ENCODE results near the gene ADGRL3. TPM values are rescaled to one million over a fixed set of nuclear protein-coding genes. Genes with fewer than 3 reads are reported as not detected.

Gene ADGRL3
- total RNA-seq, 4 donors from 2014 or later, result 6.5 to 19.0 (median 14.0) TPM

DNA sequence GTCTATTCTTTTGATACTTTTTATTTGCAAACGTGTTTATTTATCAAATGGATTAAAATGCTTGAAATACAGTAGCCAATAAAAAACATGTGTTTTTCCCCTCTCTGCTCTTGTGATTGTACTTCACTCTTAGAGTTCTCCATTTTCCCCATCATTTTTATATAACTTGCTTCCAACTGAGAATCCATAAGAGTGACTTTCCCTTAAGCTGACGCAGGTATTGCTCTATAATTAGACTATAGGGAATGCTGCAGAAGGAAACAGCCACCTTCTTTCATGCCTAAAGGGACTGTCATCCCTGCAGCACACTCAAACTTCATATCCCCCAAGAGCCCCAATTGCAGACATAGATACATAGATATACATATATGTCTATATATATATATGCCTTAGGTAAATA is 456.9 kb downstream of the ADGRL3 start:
- H3K27me3 ChIP-seq, result no peaks in the 10 kb centered on the region
- no peaks in the 10 kb centered on the region for H3K4me1 ChIP-seq
- WGBS, result 67% methylated on average over 2 of the region's 2 CpGs
- no peaks in the 10 kb centered on the region for H3K9me3 ChIP-seq
- TF ChIP-seq, protein P1, sequence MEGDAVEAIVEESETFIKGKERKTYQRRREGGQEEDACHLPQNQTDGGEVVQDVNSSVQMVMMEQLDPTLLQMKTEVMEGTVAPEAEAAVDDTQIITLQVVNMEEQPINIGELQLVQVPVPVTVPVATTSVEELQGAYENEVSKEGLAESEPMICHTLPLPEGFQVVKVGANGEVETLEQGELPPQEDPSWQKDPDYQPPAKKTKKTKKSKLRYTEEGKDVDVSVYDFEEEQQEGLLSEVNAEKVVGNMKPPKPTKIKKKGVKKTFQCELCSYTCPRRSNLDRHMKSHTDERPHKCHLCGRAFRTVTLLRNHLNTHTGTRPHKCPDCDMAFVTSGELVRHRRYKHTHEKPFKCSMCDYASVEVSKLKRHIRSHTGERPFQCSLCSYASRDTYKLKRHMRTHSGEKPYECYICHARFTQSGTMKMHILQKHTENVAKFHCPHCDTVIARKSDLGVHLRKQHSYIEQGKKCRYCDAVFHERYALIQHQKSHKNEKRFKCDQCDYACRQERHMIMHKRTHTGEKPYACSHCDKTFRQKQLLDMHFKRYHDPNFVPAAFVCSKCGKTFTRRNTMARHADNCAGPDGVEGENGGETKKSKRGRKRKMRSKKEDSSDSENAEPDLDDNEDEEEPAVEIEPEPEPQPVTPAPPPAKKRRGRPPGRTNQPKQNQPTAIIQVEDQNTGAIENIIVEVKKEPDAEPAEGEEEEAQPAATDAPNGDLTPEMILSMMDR (IDR thresholded peaks at IDR 0.05), result no peak
- TF ChIP-seq POLR2A (IDR thresholded peaks at IDR 0.05), result no peak
- no peak for TF ChIP-seq POLR2AphosphoS5 (IDR thresholded peaks at IDR 0.05)
- TF ChIP-seq EP300 (IDR thresholded peaks at IDR 0.05), result no peak
- no peaks in the 10 kb centered on the region for H3K36me3 ChIP-seq
- no peak for DNase-seq (ENCODE audit: low spot score in 2 of 2)
- no peak overlapping the region for H3K4me3 ChIP-seq
- no peak overlapping the region for H3K27ac ChIP-seq

DNA sequence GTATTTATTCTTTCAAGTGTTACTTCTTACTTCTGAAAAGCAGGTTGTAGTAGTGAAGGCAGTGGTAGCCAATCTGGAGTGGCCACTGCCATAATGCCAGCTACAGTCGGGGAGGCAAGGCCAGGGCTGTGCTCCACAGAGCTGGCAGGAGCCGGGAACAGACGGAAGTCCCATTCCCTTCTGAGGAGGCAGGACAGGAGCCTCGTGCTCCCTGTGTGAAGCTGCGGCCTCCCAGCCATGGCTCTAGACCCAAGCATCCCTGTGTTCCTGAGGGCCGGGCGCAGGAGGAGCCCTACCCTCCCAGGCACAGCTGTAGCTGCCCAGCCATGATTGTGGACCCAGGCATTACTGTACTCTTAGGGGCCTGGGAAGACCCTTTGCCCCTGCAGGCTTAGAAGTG is 461.8 kb downstream of the ADGRL3 start:
- Histone ChIP-seq H3K27me3 (no peaks in the 10 kb centered on the region), H3K4me1 (no peaks in the 10 kb centered on the region), H3K4me3 (no peak overlapping the region), H3K27ac (no peak overlapping the region), H3K9me3 (no peaks in the 10 kb centered on the region), H3K36me3 (no peaks in the 10 kb centered on the region)
- DNase-seq (ENCODE audit: low spot score in 2 of 2), result no peak
- TF ChIP-seq, protein P1 (IDR thresholded peaks at IDR 0.05), result no peak
- TF ChIP-seq EP300 (IDR thresholded peaks at IDR 0.05) (no peak), POLR2AphosphoS5 (IDR thresholded peaks at IDR 0.05) (no peak), POLR2A (IDR thresholded peaks at IDR 0.05) (no peak)
- 97% methylated on average over 6 of the region's 7 CpGs for WGBS

DNA sequence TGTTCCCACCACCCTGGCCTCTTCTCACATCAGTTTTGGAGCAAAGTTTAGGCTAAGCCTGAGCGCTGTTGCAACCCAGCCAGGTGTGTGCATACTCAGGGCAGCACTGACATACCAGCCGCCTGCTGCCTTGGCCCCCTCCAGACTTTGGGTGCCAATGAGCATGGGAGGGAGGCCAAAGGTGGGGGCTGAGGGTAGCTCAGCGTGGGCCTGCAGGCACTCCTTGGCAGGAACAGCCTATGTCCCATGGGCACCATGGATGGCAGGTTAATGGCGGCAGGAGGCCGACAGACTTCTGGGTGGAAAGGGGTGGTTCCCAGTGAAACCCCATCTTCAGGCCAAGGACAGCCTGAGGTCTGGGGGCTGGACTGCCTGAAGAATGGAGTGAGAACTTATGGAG is 462.2 kb downstream of the ADGRL3 start:
- Histone ChIP-seq H3K27ac (no peak overlapping the region), H3K27me3 (no peaks in the 10 kb centered on the region), H3K9me3 (no peaks in the 10 kb centered on the region), H3K36me3 (no peaks in the 10 kb centered on the region), H3K4me3 (no peak overlapping the region), H3K4me1 (no peaks in the 10 kb centered on the region)
- no peak for DNase-seq (ENCODE audit: low spot score in 2 of 2)
- TF ChIP-seq EP300 (IDR thresholded peaks at IDR 0.05) (no peak), POLR2AphosphoS5 (IDR thresholded peaks at IDR 0.05) (no peak), POLR2A (IDR thresholded peaks at IDR 0.05) (no peak)
- TF ChIP-seq, protein P1 (IDR thresholded peaks at IDR 0.05), result no peak
- no CpG with 5 or more reads among the region's 5 CpGs for WGBS

DNA sequence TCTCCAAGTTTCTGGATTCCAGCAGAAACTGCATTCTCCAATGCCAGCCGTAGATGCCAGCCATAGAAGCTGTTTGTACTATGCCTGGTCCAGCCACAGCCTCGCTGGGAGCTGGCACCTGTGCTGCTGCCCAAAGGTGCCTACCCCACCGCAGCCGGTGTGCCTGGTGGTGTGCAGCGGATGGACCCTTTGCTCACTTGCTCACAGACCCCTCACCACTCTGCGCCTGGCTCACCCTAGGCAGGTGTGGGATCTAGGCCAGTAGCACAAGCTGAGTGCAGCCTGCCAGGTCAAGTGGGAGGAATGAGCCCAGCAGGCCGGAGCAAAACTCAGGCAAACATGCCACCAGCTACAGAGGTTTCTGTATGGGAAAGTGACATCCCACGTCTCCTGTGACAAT is 463.2 kb downstream of the ADGRL3 start:
- no peaks in the 10 kb centered on the region for H3K9me3 ChIP-seq
- peak in 1 of 2 donors; percentile 37 for DNase-seq (ENCODE audit: low spot score in 2 of 2)
- 96% methylated on average over 3 of the region's 8 CpGs for WGBS
- no peak overlapping the region for H3K4me3 ChIP-seq
- H3K27ac ChIP-seq, result no peak overlapping the region
- no peak for TF ChIP-seq EP300 (IDR thresholded peaks at IDR 0.05)
- TF ChIP-seq, protein P1 (IDR thresholded peaks at IDR 0.05), result no peak
- no peak for TF ChIP-seq POLR2A (IDR thresholded peaks at IDR 0.05)
- TF ChIP-seq POLR2AphosphoS5 (IDR thresholded peaks at IDR 0.05), result no peak
- no peaks in the 10 kb centered on the region for H3K4me1 ChIP-seq
- H3K36me3 ChIP-seq, result no peaks in the 10 kb centered on the region
- no peaks in the 10 kb centered on the region for H3K27me3 ChIP-seq

DNA sequence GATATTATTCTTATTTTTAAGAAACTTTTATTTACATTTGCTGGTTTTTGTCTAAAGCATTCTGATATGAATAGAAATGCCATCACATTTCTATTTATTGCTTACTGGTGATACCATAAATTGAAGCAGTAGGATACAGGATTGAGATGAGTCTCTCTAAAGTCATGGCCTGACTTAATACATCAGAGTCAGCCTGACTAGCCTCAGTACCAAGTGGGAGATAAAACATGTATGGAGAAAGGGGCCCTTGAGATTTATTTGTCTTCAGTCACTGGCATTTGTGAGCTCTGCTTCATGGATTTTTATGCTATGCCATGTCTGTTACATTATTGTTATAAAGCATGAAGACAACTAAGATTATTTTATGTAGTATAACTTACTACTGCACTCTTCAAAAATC is 465.5 kb downstream of the ADGRL3 start:
- TF ChIP-seq POLR2AphosphoS5 (IDR thresholded peaks at IDR 0.05), result no peak
- no peak for TF ChIP-seq POLR2A (IDR thresholded peaks at IDR 0.05)
- TF ChIP-seq, protein P1 (IDR thresholded peaks at IDR 0.05), result no peak
- TF ChIP-seq EP300 (IDR thresholded peaks at IDR 0.05), result no peak
- Histone ChIP-seq H3K36me3 (no peaks in the 10 kb centered on the region), H3K9me3 (no peaks in the 10 kb centered on the region), H3K27me3 (no peaks in the 10 kb centered on the region), H3K27ac (no peak overlapping the region), H3K4me3 (no peak overlapping the region), H3K4me1 (no peaks in the 10 kb centered on the region)
- no peak for DNase-seq (ENCODE audit: low spot score in 2 of 2)

Data from suprapubic skin (tissue), 4 donors.